D721Med (cell line): Measurements from ENCODE around the gene NGRN.

ENCODE experiments used
- DNase-seq: peaks from one replicate; pipeline ENCODE4 v3.0.0; 2011; ENCODE audit warnings: low spot score; ENCODE audit not compliant: insufficient read length
- FAIRE-seq: peaks from 2 replicates; lab custom pipeline; 2011; peaks lifted over from hg19 to GRCh38; lab: Jason Lieb, UNC
- CTCF ChIP-seq: IDR thresholded peaks from 2 replicates; pipeline ENCODE4 v1.5.1; 2012; ENCODE audit warnings: mild to moderate bottlenecking, control low read depth; ENCODE audit not compliant: insufficient read depth; ENCODE audit errors: missing control alignments

The NGRN gene

DNA sequence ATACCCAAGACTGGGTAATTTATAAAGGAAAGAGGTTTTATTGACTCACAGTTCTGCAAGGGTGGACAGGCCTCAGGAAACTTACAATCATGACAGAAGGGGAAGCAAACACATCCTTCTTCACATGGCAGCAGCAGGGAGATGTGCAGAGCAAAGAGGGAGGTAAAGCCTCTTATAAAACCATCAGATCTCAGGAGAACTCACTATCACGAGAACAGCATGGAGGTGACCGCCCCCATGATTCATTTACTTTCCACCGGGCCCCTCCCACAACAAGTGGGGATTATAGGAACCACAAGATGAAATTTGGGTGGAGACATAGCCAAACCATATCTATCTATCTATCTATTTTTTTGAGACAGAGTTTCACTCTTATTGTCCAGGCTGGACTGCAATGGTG lies 26.1 kb upstream of the NGRN start:
- FAIRE-seq (no peak), DNase-seq (no peak)

GRCh38 chr15:90240856-90241255 lies 24.6 kb upstream of the NGRN start:
- FAIRE-seq (no peak), DNase-seq (no peak)
- no peak for TF ChIP-seq CTCF

More for the DNA sequence above, 26.1 kb upstream of the NGRN start:
- no peak for TF ChIP-seq CTCF

GRCh38 chr15:90241343-90242192 lies 23.9 kb upstream of the NGRN start:
- FAIRE-seq = no peak
- no peak for DNase-seq
- TF ChIP-seq CTCF = no peak

DNA sequence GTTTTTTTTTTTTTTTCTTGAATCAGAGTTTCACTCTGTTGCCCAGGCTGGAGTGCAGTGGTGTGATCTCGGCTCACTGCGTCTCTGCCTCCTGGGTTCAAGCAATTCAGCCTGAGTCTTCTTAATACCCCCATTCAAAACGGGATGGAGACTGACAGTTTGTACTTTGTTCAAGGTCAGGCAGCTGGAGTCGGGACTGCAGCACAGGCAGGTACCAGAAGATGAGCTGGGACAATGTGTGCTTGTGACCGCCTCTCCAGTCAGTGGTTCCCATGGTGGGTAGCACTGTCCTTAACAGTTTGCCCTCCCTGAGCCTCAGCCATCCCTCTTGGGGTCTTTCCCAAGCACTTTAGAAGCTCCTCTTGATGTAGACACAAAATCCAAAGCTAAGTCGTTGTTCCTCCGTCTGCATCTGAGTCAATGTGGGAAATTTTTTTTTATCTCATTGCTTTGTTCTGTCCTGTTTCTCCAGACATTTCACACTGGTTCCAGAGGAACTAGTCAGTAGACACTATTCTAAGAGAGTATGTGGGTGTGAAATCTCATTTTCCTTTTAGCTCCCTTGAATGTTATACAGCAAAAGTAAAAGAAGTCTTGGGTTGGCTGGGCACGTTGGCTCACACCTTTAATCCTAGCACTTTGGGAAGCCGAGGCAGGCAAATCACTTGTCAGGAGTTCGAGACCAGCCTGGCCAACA lies 21.4 kb upstream of the NGRN start:
- no peak for FAIRE-seq
- TF ChIP-seq CTCF = no peak
- no peak for DNase-seq

DNA sequence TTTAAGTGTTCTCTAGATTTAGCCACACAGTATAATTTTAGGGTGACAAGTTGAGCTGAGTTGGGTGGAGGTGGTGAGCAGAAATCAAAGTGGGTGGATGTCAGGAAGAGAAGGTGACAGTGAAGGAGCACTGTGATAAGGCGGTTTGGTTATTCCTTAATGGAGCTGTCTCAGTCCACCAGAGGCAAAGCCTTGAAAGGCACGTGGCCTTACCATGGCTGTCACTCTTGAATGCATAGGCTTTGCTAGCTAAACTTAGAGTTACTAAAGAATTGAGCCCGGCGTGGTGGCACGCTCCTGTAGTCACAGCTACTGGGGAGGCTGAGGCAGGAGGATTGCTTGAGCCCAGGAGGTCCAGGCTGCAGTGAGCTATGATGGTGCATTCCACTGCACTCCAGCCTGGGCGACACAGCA lies 16.7 kb upstream of the NGRN start:
- FAIRE-seq (no peak), DNase-seq (no peak)
- TF ChIP-seq CTCF = no peak

- FAIRE-seq (no peak), DNase-seq (peak; percentile 82)
- TF ChIP-seq CTCF = no peak
Observed at GRCh38 chr15:90249203-90249863, 16.1 kb upstream of the NGRN start, which contains the start of gene TTLL13. Gene TTLL13, plus strand, starts transcription at chr15:90249556. Its CDS starts 1,075 bp downstream, at chr15:90250631.
